Measurements from ENCODE around the gene UST.
A peak's percentile ranks its signal among the peaks of the same experiment; 100 is the strongest.

The UST gene

GRCh38 chr6:149041953-149042352 lies 295.1 kb downstream of the UST start:
- POLR2A ChIA-PET = no interaction called here
- CTCF ChIA-PET = interaction anchor here (0.5 kb wide), 1 partner anchor 99 kb away, joined by 5 read pairs; no protein-coding TSS in a partner anchor
- TF ChIP-seq TARDBP (IDR thresholded peaks at IDR 0.05) (no peak), NFRKB (IDR thresholded peaks at IDR 0.05) (no peak)

GRCh38 chr6:149043476-149044130 lies 296.8 kb downstream of the UST start:
- peak; percentile 70 for DNase-seq (ENCODE audit: extremely low spot score)
- POLR2A ChIA-PET = interaction anchor here (0.6 kb wide), 1 partner anchor 17 kb away, joined by 3 read pairs; no protein-coding TSS in a partner anchor
- TF ChIP-seq FOXM1 (IDR thresholded peaks at IDR 0.05; ENCODE audit: borderline replicate concordance) = no peak
- TF ChIP-seq PKNOX1 (IDR thresholded peaks at IDR 0.05) = 0 out of 2 replicates have a peak, but pooled peaks have one; percentile 20
- CTCF ChIA-PET = no interaction called here

More at GRCh38 chr6:149041953-149042352, 295.1 kb downstream of the UST start:
- no peak for DNase-seq (ENCODE audit: extremely low spot score)

- ChIA-PET POLR2A (no interaction called here), CTCF (interaction anchor here (0.6 to 0.7 kb wide), 2 partner anchors 458 to 804 kb away, joined by 3 read pairs; no protein-coding TSS in a partner anchor)
- TF ChIP-seq SUZ12 (IDR thresholded peaks at IDR 0.05) (no peak), CTBP1 (IDR thresholded peaks at IDR 0.05; ENCODE audit: borderline replicate concordance) (no peak), NFRKB (IDR thresholded peaks at IDR 0.05) (no peak), LEF1 (IDR thresholded peaks at IDR 0.05; ENCODE audit: borderline replicate concordance) (no peak), PKNOX1 (IDR thresholded peaks at IDR 0.05) (no peak), FOXA1 (IDR thresholded peaks at IDR 0.05) (no peak), BHLHE40 (IDR thresholded peaks at IDR 0.05; ENCODE audit: borderline replicate concordance) (no peak), ELF4 (IDR thresholded peaks at IDR 0.05) (no peak), FOXK2 (IDR thresholded peaks at IDR 0.05) (no peak), L3MBTL2 (conservative IDR thresholded peaks at IDR 0.05) (no peak), SP1 (IDR thresholded peaks at IDR 0.05) (no peak), FOXM1 (IDR thresholded peaks at IDR 0.05; ENCODE audit: borderline replicate concordance) (no peak)
- DNase-seq (ENCODE audit: extremely low spot score) = no peak
Measured at GRCh38 chr6:149044528-149044927, 297.7 kb downstream of the UST start.

- DNase-seq (ENCODE audit: extremely low spot score) = no peak
- no peak for TF ChIP-seq CTBP1 (IDR thresholded peaks at IDR 0.05; ENCODE audit: borderline replicate concordance)
- TF ChIP-seq BHLHE40 (IDR thresholded peaks at IDR 0.05; ENCODE audit: borderline replicate concordance) = no peak
- no peak for TF ChIP-seq NFRKB (IDR thresholded peaks at IDR 0.05)
- TF ChIP-seq ELF4 (IDR thresholded peaks at IDR 0.05) = no peak
- TF ChIP-seq FOXA1 (IDR thresholded peaks at IDR 0.05) = no peak
- no peak for TF ChIP-seq SUZ12 (IDR thresholded peaks at IDR 0.05)
- no peak for TF ChIP-seq FOXK2 (IDR thresholded peaks at IDR 0.05)
- no peak for TF ChIP-seq TARDBP (IDR thresholded peaks at IDR 0.05)
- no peak for TF ChIP-seq L3MBTL2 (conservative IDR thresholded peaks at IDR 0.05)
- TF ChIP-seq PKNOX1 (IDR thresholded peaks at IDR 0.05) = no peak
- no peak for TF ChIP-seq FOXM1 (IDR thresholded peaks at IDR 0.05; ENCODE audit: borderline replicate concordance)
- CTCF ChIA-PET = interaction anchor here (0.7 to 1.4 kb wide), 4 partner anchors 17 to 387 kb away, joined by 3 to 7 read pairs (median 4); no protein-coding TSS in a partner anchor
- POLR2A ChIA-PET = no interaction called here
Measured at GRCh38 chr6:149045404-149045803, 298.6 kb downstream of the UST start.

GRCh38 chr6:149046164-149046821 lies 299.5 kb downstream of the UST start:
- POLR2A ChIA-PET = no interaction called here
- no peak for DNase-seq (ENCODE audit: extremely low spot score)
- TF ChIP-seq ELF4 (IDR thresholded peaks at IDR 0.05) = no peak
- CTCF ChIA-PET = interaction anchor here (0.8 to 1.4 kb wide), 4 partner anchors 17 to 386 kb away, joined by 3 to 7 read pairs (median 4); no protein-coding TSS in a partner anchor

- no peak for DNase-seq (ENCODE audit: extremely low spot score)
- TF ChIP-seq BHLHE40 (IDR thresholded peaks at IDR 0.05; ENCODE audit: borderline replicate concordance) (no peak), SP1 (IDR thresholded peaks at IDR 0.05) (no peak), FOXM1 (IDR thresholded peaks at IDR 0.05; ENCODE audit: borderline replicate concordance) (no peak), LEF1 (IDR thresholded peaks at IDR 0.05; ENCODE audit: borderline replicate concordance) (no peak), PKNOX1 (IDR thresholded peaks at IDR 0.05) (no peak), ELF4 (IDR thresholded peaks at IDR 0.05) (no peak), TARDBP (IDR thresholded peaks at IDR 0.05) (no peak)
- POLR2A ChIA-PET = no interaction called here
- CTCF ChIA-PET = no interaction called here
Measured at GRCh38 chr6:149046822-149047246, 300.0 kb downstream of the UST start.

- POLR2A ChIA-PET = no interaction called here
- no peak for DNase-seq (ENCODE audit: extremely low spot score)
- CTCF ChIA-PET = no interaction called here
- no peak for TF ChIP-seq LEF1 (IDR thresholded peaks at IDR 0.05; ENCODE audit: borderline replicate concordance)
- no peak for TF ChIP-seq CTBP1 (IDR thresholded peaks at IDR 0.05; ENCODE audit: borderline replicate concordance)
- TF ChIP-seq ARNT (IDR thresholded peaks at IDR 0.05) = no peak
- TF ChIP-seq FOXK2 (IDR thresholded peaks at IDR 0.05) = no peak
- no peak for TF ChIP-seq SUZ12 (IDR thresholded peaks at IDR 0.05)
- TF ChIP-seq HDGF (IDR thresholded peaks at IDR 0.05; ENCODE audit: borderline replicate concordance) = no peak
- TF ChIP-seq BHLHE40 (IDR thresholded peaks at IDR 0.05; ENCODE audit: borderline replicate concordance) = no peak
- no peak for TF ChIP-seq NFRKB (IDR thresholded peaks at IDR 0.05)
- TF ChIP-seq TARDBP (IDR thresholded peaks at IDR 0.05) = no peak
- no peak for TF ChIP-seq ELF4 (IDR thresholded peaks at IDR 0.05)
- TF ChIP-seq PKNOX1 (IDR thresholded peaks at IDR 0.05) = no peak
- TF ChIP-seq L3MBTL2 (conservative IDR thresholded peaks at IDR 0.05) = no peak
- no peak for TF ChIP-seq ZNF384 (IDR thresholded peaks at IDR 0.05)
- TF ChIP-seq FOXM1 (IDR thresholded peaks at IDR 0.05; ENCODE audit: borderline replicate concordance) = no peak
- no peak for TF ChIP-seq FOXA1 (IDR thresholded peaks at IDR 0.05)
- TF ChIP-seq SP1 (IDR thresholded peaks at IDR 0.05) = no peak
Measured at GRCh38 chr6:149049230-149049629, 302.4 kb downstream of the UST start.
